Endodermal cell (in vitro differentiated cells): Measurements from ENCODE around the gene LPAR3. TPM values are rescaled to one million over a fixed set of nuclear protein-coding genes. Genes with fewer than 3 reads are reported as not detected.

ENCODE experiments used
- DNase-seq: peaks from one replicate; pipeline ENCODE4 v3.0.0-alpha.2; 2017
- H3K27ac ChIP-seq: 2 replicates; pipeline ENCODE4 v1.5.1; 2013; ENCODE audit warnings: mild to moderate bottlenecking, low read depth, low read length, moderate library complexity
- H3K27me3 ChIP-seq: 2 replicates; pipeline ENCODE4 v1.6.1; 2013; ENCODE audit warnings: mild to moderate bottlenecking, low read length, moderate library complexity; ENCODE audit not compliant: insufficient read depth, control insufficient read depth, poor library complexity, severe bottlenecking
- H3K36me3 ChIP-seq: 2 replicates; pipeline ENCODE4 v1.7.0; 2013; ENCODE audit warnings: mild to moderate bottlenecking, low read length, moderate library complexity; ENCODE audit not compliant: control insufficient read depth, insufficient read depth
- H3K4me1 ChIP-seq: one replicate; pipeline ENCODE4 v1.7.0; 2013; ENCODE audit warnings: low read length; ENCODE audit not compliant: control insufficient read depth, insufficient read depth
- H3K4me3 ChIP-seq: 2 replicates; pipeline ENCODE4 v1.5.1; 2013; ENCODE audit warnings: mild to moderate bottlenecking, low read length, moderate library complexity
- H3K9ac ChIP-seq: 2 replicates; pipeline ENCODE4 v1.6.1; 2013; ENCODE audit warnings: mild to moderate bottlenecking, low read length, moderate library complexity; ENCODE audit not compliant: poor library complexity, severe bottlenecking; ENCODE audit errors: extremely low read depth
- H3K9me3 ChIP-seq: 2 replicates; pipeline ENCODE4 v1.6.1; 2013; ENCODE audit warnings: mild to moderate bottlenecking, low read length, moderate library complexity; ENCODE audit not compliant: control insufficient read depth
- H3K27ac Mint-ChIP-seq: 2 replicates; pipeline ENCODE4 v1.8.0; 2020; ENCODE audit warnings: mixed read lengths
- H3K27me3 Mint-ChIP-seq: 2 replicates; pipeline ENCODE4 v1.8.0; 2021; ENCODE audit warnings: mild to moderate bottlenecking, mixed read lengths; ENCODE audit not compliant: insufficient read depth
- H3K36me3 Mint-ChIP-seq: 2 replicates; pipeline ENCODE4 v1.8.0; 2020; ENCODE audit warnings: low read depth, mixed read lengths
- H3K4me1 Mint-ChIP-seq: 2 replicates; pipeline ENCODE4 v1.8.0; 2020; ENCODE audit warnings: mixed read lengths
- H3K4me3 Mint-ChIP-seq: 2 replicates; pipeline ENCODE4 v1.8.0; 2020; ENCODE audit warnings: mild to moderate bottlenecking, moderate library complexity, mixed read lengths
- H3K9me3 Mint-ChIP-seq: 2 replicates; pipeline ENCODE4 v1.8.0; 2020; ENCODE audit warnings: mild to moderate bottlenecking, mixed read lengths
- CTCF ChIP-seq: fragments of 200-600 bp; sonication (generic); conservative IDR thresholded peaks from 2 replicates; pipeline ENCODE4 v1.5.0; 2021; ENCODE audit warnings: antibody characterized with exemption, mild to moderate bottlenecking
- WGBS, 2 experiments: methylation state at CpG; one replicate each; pipeline versions ENCODE4 v1.1.5 to v1.1.7; 2013; ENCODE audit warnings: missing lambda C conversion rate in 2 of 2, mixed read lengths in 1 of 2; ENCODE audit not compliant: insufficient coverage in 1 of 2, insufficient read length in 1 of 2; 5-methylcytosine and 5-hydroxymethylcytosine counted together
- total RNA-seq, 2 donors: library from RNA; stranded (reverse); fragmentation: NEBNext Ultra II Directional in 1 of 2; extraction: Animal tissue kit (Norgen Biotek cat#: 25700) in 1 of 2; gene quantifications; 2 replicates in 1 of 2; 3 replicates in 1 of 2; pipeline ENCODE4 v1.2.1, GENCODE V29; 2021

Gene LPAR3
- total RNA-seq, 2 donors from 2014 or later = 0.89 to 3.7 TPM

- Histone ChIP-seq H3K27ac (no peak overlapping the region), H3K4me3 (no peak overlapping the region), H3K27me3 (no peaks in the 10 kb centered on the region), H3K9ac (no peak overlapping the region), H3K4me1 (no peaks in the 10 kb centered on the region), H3K9me3 (no peaks in the 10 kb centered on the region), H3K36me3 (no peaks in the 10 kb centered on the region)
- no peaks in the 10 kb centered on the region for H3K27me3 Mint-ChIP-seq
- no peak overlapping the region for H3K27ac Mint-ChIP-seq
- H3K36me3 Mint-ChIP-seq = no peaks in the 10 kb centered on the region
- H3K4me1 Mint-ChIP-seq = no peaks in the 10 kb centered on the region
- H3K4me3 Mint-ChIP-seq = no peak overlapping the region
- no peak for TF ChIP-seq CTCF
- H3K9me3 Mint-ChIP-seq = no peaks in the 10 kb centered on the region
- DNase-seq = no peak
Observed at GRCh38 chr1:84846387-84846786, 46.6 kb downstream of the LPAR3 start.

- no peaks in the 10 kb centered on the region for H3K4me1 ChIP-seq
- Mint-ChIP-seq H3K4me3 (no peak overlapping the region), H3K4me1 (no peaks in the 10 kb centered on the region), H3K9me3 (no peaks in the 10 kb centered on the region), H3K27me3 (no peaks in the 10 kb centered on the region), H3K36me3 (no peaks in the 10 kb centered on the region), H3K27ac (no peak overlapping the region)
- DNase-seq = no peak
- H3K4me3 ChIP-seq = no peak overlapping the region
- no peaks in the 10 kb centered on the region for H3K27me3 ChIP-seq
- H3K9me3 ChIP-seq = no peaks in the 10 kb centered on the region
- 84% methylated on average over 2 of the region's 2 CpGs; no CpG with 5 or more reads in 1 of the 2 experiments for WGBS, 2 experiments
- H3K27ac ChIP-seq = no peak overlapping the region
- H3K36me3 ChIP-seq = no peaks in the 10 kb centered on the region
- no peak for TF ChIP-seq CTCF
- H3K9ac ChIP-seq = no peak overlapping the region
Observed at GRCh38 chr1:84845357-84845756, 47.6 kb downstream of the LPAR3 start.

GRCh38 chr1:84844094-84844493, 48.9 kb downstream of the LPAR3 start:
- Mint-ChIP-seq H3K27ac (no peak overlapping the region), H3K27me3 (no peaks in the 10 kb centered on the region), H3K4me3 (no peak overlapping the region), H3K4me1 (no peaks in the 10 kb centered on the region), H3K9me3 (no peaks in the 10 kb centered on the region), H3K36me3 (no peaks in the 10 kb centered on the region)
- no peak for TF ChIP-seq CTCF
- Histone ChIP-seq H3K4me1 (no peaks in the 10 kb centered on the region), H3K9ac (no peak overlapping the region), H3K36me3 (no peaks in the 10 kb centered on the region), H3K4me3 (no peak overlapping the region), H3K27ac (no peak overlapping the region), H3K27me3 (no peaks in the 10 kb centered on the region), H3K9me3 (no peaks in the 10 kb centered on the region)
- no peak for DNase-seq
